Astrocyte of the cerebellum (primary cell): Measurements from ENCODE around the gene RECQL.

ENCODE experiments used
- DNase-seq: peaks from one replicate; pipeline ENCODE4 v3.0.0-alpha.2; 2011; ENCODE audit warnings: low read depth
- H3K4me3 ChIP-seq: 2 replicates; pipeline ENCODE4 v1.5.1; 2011; ENCODE audit warnings: mild to moderate bottlenecking, low read depth, low read length, moderate library complexity
- CTCF ChIP-seq: IDR thresholded peaks from 2 replicates; pipeline ENCODE4 v1.5.1; 2012; ENCODE audit warnings: low read length, low read depth, moderate library complexity, mild to moderate bottlenecking; ENCODE audit errors: missing control alignments
- in situ Hi-C: cut with HindIII; loops from 2 replicates; pipeline ENCODE4 v1.10.0; 2017; ENCODE audit warnings: low sequenced_read_pairs

RECQL gene

GRCh38 chr12:21501258-21502163 is at the start of gene RECQL, which contains the start of gene GOLT1B:
Gene RECQL, minus strand, starts transcription at chr12:21501635. Its CDS starts 2,065 bp downstream, at chr12:21499570.
Gene GOLT1B, plus strand, starts transcription at chr12:21501789. Its CDS starts 135 bp downstream, at chr12:21501924.
- H3K4me3 ChIP-seq, result peak within 1 kb of the TSS; percentile 88
- no peak for TF ChIP-seq CTCF
- in situ Hi-C loops, result no loop called here
- peak; percentile 98 for DNase-seq

GRCh38 chr12:21547437-21547836 is 46.0 kb upstream of the RECQL start:
- in situ Hi-C loops, result no loop called here
- TF ChIP-seq CTCF, result no peak
- no peak overlapping the region for H3K4me3 ChIP-seq
- no peak for DNase-seq

- no peak overlapping the region for H3K4me3 ChIP-seq
- DNase-seq, result no peak
- no peak for TF ChIP-seq CTCF
- in situ Hi-C loops, result no loop called here
These were observed 45.3 kb upstream of the RECQL start for GRCh38 chr12:21546716-21547115.

- in situ Hi-C loops, result no loop called here
- H3K4me3 ChIP-seq, result no peak overlapping the region
- no peak for DNase-seq
- no peak for TF ChIP-seq CTCF
These were observed 44.1 kb upstream of the RECQL start for GRCh38 chr12:21545557-21545956.

GRCh38 chr12:21543151-21543550 is 41.7 kb upstream of the RECQL start:
- H3K4me3 ChIP-seq, result no peak overlapping the region
- no peak for TF ChIP-seq CTCF
- DNase-seq, result no peak
- in situ Hi-C loops, result no loop called here

- in situ Hi-C loops, result no loop called here
- H3K4me3 ChIP-seq, result no peak overlapping the region
- no peak for DNase-seq
- TF ChIP-seq CTCF, result no peak
These were observed 41.0 kb upstream of the RECQL start for GRCh38 chr12:21542403-21542802.
